DOHH2 (cell line): ENCODE results near the gene GREM2.

Experiments
- CTCF ChIP-seq: fragments of 200-600 bp; sonication (generic); IDR thresholded peaks from one replicate; pipeline ENCODE4 v1.5.1; 2014; ENCODE audit warnings: antibody characterized with exemption, mild to moderate bottlenecking, low read depth, low read length; ENCODE audit not compliant: poor library complexity, severe bottlenecking
- EZH2phosphoT487 ChIP-seq: fragments of 200-600 bp; sonication (generic); IDR thresholded peaks from 2 replicates; pipeline ENCODE4 v1.6.1; 2017; ENCODE audit warnings: borderline replicate concordance, mild to moderate bottlenecking, antibody characterized with exemption, low read length, moderate library complexity, mixed read lengths

- no peak for TF ChIP-seq CTCF
- TF ChIP-seq EZH2phosphoT487, result no peak
These were observed 124.5 kb downstream of the GREM2 start for GRCh38 chr1:240487493-240487892.
